ENCODE results near the gene FKBP15. TPM values are rescaled to one million over a fixed set of nuclear protein-coding genes. Genes with fewer than 3 reads are reported as not detected.

The FKBP15 gene
- total RNA-seq, 1 donor from 2014 or later = 26.4 TPM

- no peaks in the 10 kb centered on the region for H3K9me3 ChIP-seq (ENCODE audit: insufficient read depth, low read depth, low read length)
- H4K20me1 ChIP-seq (ENCODE audit: insufficient read depth, low read length) = peaks cover 36% of the 10 kb centered on the region
- H3K4me3 ChIP-seq (ENCODE audit: insufficient read depth, low read depth, low read length) = no peak overlapping the region
- peaks cover 46% of the 10 kb centered on the region for H3K79me2 ChIP-seq (ENCODE audit: insufficient read depth, low read length)
- no peaks in the 10 kb centered on the region for H3K27me3 Mint-ChIP-seq (ENCODE audit: low read depth, unreplicated experiment)
- H3K4me2 ChIP-seq (ENCODE audit: low read length) = no peak overlapping the region
- no peaks in the 10 kb centered on the region for H3K27me3 ChIP-seq (ENCODE audit: insufficient read depth, low read length)
- H3K9ac ChIP-seq (ENCODE audit: low read length) = no peak overlapping the region
- H3K4me1 Mint-ChIP-seq (ENCODE audit: low read depth, unreplicated experiment) = peaks cover 21% of the 10 kb centered on the region
- H3K4me1 ChIP-seq (ENCODE audit: insufficient read depth, low read length) = peaks cover 22% of the 10 kb centered on the region
- no peak overlapping the region for H2AFZ ChIP-seq (ENCODE audit: low read depth, low read length)
- no peak overlapping the region for H3K27ac Mint-ChIP-seq (ENCODE audit: unreplicated experiment)
- FAIRE-seq (no peak), DNase-seq (ENCODE audit: low read depth) (peak; percentile 61)
- no peaks in the 10 kb centered on the region for H3K36me3 Mint-ChIP-seq (ENCODE audit: low read depth, unreplicated experiment)
- H3K36me3 ChIP-seq (ENCODE audit: insufficient read depth, low read length) = no peaks in the 10 kb centered on the region
- H3K27ac ChIP-seq (ENCODE audit: low read depth, low read length) = no peak overlapping the region
- H3K4me3 Mint-ChIP-seq (ENCODE audit: unreplicated experiment) = no peak overlapping the region
- TF ChIP-seq, protein P1, sequence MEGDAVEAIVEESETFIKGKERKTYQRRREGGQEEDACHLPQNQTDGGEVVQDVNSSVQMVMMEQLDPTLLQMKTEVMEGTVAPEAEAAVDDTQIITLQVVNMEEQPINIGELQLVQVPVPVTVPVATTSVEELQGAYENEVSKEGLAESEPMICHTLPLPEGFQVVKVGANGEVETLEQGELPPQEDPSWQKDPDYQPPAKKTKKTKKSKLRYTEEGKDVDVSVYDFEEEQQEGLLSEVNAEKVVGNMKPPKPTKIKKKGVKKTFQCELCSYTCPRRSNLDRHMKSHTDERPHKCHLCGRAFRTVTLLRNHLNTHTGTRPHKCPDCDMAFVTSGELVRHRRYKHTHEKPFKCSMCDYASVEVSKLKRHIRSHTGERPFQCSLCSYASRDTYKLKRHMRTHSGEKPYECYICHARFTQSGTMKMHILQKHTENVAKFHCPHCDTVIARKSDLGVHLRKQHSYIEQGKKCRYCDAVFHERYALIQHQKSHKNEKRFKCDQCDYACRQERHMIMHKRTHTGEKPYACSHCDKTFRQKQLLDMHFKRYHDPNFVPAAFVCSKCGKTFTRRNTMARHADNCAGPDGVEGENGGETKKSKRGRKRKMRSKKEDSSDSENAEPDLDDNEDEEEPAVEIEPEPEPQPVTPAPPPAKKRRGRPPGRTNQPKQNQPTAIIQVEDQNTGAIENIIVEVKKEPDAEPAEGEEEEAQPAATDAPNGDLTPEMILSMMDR (IDR thresholded peaks at IDR 0.05; ENCODE audit: insufficient read depth, low read depth, low read length) = no peak
- no peak for TF ChIP-seq EZH2 (IDR thresholded peaks at IDR 0.05; ENCODE audit: insufficient read depth, low read length)
- no peaks in the 10 kb centered on the region for H3K9me3 Mint-ChIP-seq (ENCODE audit: unreplicated experiment)
Measured at GRCh38 chr9:113223963-113224362, 2.9 kb upstream of the FKBP15 start.

DNA sequence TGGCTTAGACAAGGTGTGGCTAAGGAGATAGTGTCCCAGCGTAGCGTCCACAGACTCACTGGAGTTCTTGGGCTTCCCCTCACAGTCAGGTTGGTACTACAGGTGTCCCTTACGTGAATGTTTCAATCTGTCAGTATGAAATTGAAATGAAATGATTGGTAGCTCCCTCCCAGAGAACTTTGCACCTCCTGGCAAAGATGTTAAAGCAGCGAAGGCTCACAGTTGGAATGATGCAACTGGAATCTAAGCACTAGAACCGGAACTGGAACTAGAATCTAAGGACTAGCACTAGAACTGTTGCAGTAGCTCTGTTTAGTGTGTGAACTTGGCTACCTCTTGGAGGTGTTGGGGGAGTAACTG lies 1.4 kb upstream of the FKBP15 start:
- Histone ChIP-seq H4K20me1 (ENCODE audit: insufficient read depth, low read length) (peaks cover 36% of the 10 kb centered on the region), H3K36me3 (ENCODE audit: insufficient read depth, low read length) (peaks cover 3% of the 10 kb centered on the region), H3K4me2 (ENCODE audit: low read length) (peak overlapping the region; percentile 89), H3K27ac (ENCODE audit: low read depth, low read length) (no peak overlapping the region), H3K4me1 (ENCODE audit: insufficient read depth, low read length) (peaks cover 22% of the 10 kb centered on the region), H3K27me3 (ENCODE audit: insufficient read depth, low read length) (no peaks in the 10 kb centered on the region), H3K4me3 (ENCODE audit: insufficient read depth, low read depth, low read length) (peak overlapping the region; percentile 99), H3K9ac (ENCODE audit: low read length) (peak overlapping the region; percentile 96), H3K9me3 (ENCODE audit: insufficient read depth, low read depth, low read length) (no peaks in the 10 kb centered on the region), H2AFZ (ENCODE audit: low read depth, low read length) (no peak overlapping the region), H3K79me2 (ENCODE audit: insufficient read depth, low read length) (peaks cover 59% of the 10 kb centered on the region)
- Mint-ChIP-seq H3K36me3 (ENCODE audit: low read depth, unreplicated experiment) (no peaks in the 10 kb centered on the region), H3K9me3 (ENCODE audit: unreplicated experiment) (no peaks in the 10 kb centered on the region), H3K4me3 (ENCODE audit: unreplicated experiment) (peak overlapping the region; percentile 97), H3K27ac (ENCODE audit: unreplicated experiment) (peak overlapping the region; percentile 45), H3K27me3 (ENCODE audit: low read depth, unreplicated experiment) (no peaks in the 10 kb centered on the region), H3K4me1 (ENCODE audit: low read depth, unreplicated experiment) (peaks cover 21% of the 10 kb centered on the region)
- DNase-seq (ENCODE audit: low read depth) (no peak), FAIRE-seq (no peak)
- TF ChIP-seq, protein P1 (IDR thresholded peaks at IDR 0.05; ENCODE audit: insufficient read depth, low read depth, low read length) = no peak
- no peak for TF ChIP-seq EZH2 (IDR thresholded peaks at IDR 0.05; ENCODE audit: insufficient read depth, low read length)

DNA sequence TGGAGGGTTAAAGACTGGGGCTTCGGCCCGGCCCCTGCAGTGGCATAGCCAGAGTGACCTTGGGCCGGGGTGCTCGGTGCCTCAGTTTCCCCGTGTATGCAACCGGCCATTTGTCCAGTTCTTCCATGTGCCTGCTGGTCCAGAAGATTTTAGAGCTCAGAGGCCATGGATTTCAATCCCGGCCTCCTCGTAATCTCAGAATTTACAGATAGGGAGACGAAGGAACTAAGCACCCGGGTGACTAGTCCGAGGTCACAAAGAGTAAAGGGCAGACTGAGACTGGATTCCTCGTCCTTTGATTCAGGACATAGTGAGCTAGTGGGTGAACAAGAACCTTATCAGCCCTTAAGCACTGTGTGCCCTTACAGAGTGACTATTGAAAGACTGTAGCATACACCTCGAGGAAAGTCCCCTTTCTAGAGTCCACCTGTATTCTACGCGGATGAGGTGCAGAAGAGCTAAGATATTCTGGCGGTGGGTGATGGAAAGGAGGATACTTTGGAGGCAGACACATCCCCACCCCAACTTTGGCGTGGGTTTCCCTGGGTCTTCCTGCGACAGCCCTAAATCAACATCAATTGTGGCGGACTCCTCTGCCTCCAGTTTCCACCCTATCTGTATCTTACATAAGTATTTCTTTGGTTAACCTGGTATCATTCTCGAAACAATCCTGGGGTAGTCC lies 864 bp upstream of the FKBP15 start:
- Histone ChIP-seq H3K9me3 (ENCODE audit: insufficient read depth, low read depth, low read length) (no peaks in the 10 kb centered on the region), H4K20me1 (ENCODE audit: insufficient read depth, low read length) (peaks cover 39% of the 10 kb centered on the region), H3K79me2 (ENCODE audit: insufficient read depth, low read length) (peaks cover 62% of the 10 kb centered on the region), H3K9ac (ENCODE audit: low read length) (peak overlapping the region; percentile 96), H3K4me3 (ENCODE audit: insufficient read depth, low read depth, low read length) (peak overlapping the region; percentile 99), H3K4me2 (ENCODE audit: low read length) (peak overlapping the region; percentile 89), H3K4me1 (ENCODE audit: insufficient read depth, low read length) (peaks cover 22% of the 10 kb centered on the region), H3K36me3 (ENCODE audit: insufficient read depth, low read length) (peaks cover 3% of the 10 kb centered on the region), H2AFZ (ENCODE audit: low read depth, low read length) (peak overlapping the region; percentile 99), H3K27me3 (ENCODE audit: insufficient read depth, low read length) (no peaks in the 10 kb centered on the region), H3K27ac (ENCODE audit: low read depth, low read length) (peak overlapping the region; percentile 83)
- no peaks in the 10 kb centered on the region for H3K9me3 Mint-ChIP-seq (ENCODE audit: unreplicated experiment)
- FAIRE-seq (no peak), DNase-seq (ENCODE audit: low read depth) (no peak)
- H3K4me3 Mint-ChIP-seq (ENCODE audit: unreplicated experiment) = peak overlapping the region; percentile 97
- no peaks in the 10 kb centered on the region for H3K36me3 Mint-ChIP-seq (ENCODE audit: low read depth, unreplicated experiment)
- TF ChIP-seq EZH2 (IDR thresholded peaks at IDR 0.05; ENCODE audit: insufficient read depth, low read length) = no peak
- TF ChIP-seq, protein P1 (IDR thresholded peaks at IDR 0.05; ENCODE audit: insufficient read depth, low read depth, low read length) = no peak
- peak overlapping the region; percentile 88 for H3K27ac Mint-ChIP-seq (ENCODE audit: unreplicated experiment)
- no peaks in the 10 kb centered on the region for H3K27me3 Mint-ChIP-seq (ENCODE audit: low read depth, unreplicated experiment)
- H3K4me1 Mint-ChIP-seq (ENCODE audit: low read depth, unreplicated experiment) = peaks cover 21% of the 10 kb centered on the region

Measured in astrocyte (in vitro differentiated cells and primary cell).